ENCODE results near the gene SPHK1.

DNA sequence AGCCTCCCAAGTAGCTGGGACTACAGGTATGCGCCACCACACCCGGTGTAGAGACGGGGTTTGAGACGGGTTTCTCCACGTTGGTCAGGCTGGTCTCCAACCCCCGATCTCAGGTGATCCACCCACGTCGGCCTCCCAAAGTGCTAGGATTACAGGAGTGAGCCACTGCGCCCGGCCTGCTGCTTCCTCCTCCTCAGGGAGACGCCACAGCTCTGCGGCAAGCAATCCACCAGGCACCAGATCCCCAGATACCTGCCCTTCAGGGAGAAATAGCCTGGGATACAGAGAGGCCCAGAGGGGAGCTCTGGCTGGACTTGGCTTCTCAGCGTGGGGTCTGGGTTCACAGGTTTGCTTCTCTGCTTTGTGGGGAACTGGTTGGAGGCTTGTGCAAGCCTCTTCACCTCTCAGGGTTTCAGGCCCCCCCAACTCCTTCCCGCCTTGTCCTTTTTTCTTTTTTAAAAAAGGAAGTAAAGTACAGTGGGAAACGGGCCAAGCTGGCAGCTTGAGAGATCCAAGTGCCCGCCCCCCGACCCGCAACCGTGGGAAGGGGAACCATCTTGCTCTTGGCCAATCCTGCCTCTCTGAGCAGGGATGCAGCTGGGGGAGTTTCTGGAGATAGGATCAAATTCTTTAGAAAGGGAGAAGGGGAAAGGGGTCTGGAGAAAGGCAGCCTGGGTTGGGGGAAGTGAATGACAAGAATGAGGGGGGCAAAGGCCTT, 2.6 kb upstream of the SPHK1 start:
- TF ChIP-seq, protein P1, sequence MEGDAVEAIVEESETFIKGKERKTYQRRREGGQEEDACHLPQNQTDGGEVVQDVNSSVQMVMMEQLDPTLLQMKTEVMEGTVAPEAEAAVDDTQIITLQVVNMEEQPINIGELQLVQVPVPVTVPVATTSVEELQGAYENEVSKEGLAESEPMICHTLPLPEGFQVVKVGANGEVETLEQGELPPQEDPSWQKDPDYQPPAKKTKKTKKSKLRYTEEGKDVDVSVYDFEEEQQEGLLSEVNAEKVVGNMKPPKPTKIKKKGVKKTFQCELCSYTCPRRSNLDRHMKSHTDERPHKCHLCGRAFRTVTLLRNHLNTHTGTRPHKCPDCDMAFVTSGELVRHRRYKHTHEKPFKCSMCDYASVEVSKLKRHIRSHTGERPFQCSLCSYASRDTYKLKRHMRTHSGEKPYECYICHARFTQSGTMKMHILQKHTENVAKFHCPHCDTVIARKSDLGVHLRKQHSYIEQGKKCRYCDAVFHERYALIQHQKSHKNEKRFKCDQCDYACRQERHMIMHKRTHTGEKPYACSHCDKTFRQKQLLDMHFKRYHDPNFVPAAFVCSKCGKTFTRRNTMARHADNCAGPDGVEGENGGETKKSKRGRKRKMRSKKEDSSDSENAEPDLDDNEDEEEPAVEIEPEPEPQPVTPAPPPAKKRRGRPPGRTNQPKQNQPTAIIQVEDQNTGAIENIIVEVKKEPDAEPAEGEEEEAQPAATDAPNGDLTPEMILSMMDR (IDR thresholded peaks at IDR 0.05; ENCODE audit: low read length): no peak
- no peak for TF ChIP-seq EZH2 (IDR thresholded peaks at IDR 0.05; ENCODE audit: borderline replicate concordance, low read length)

All from OCI-LY1 (cell line).